Ishikawa (cell line): ENCODE data around the gene PIP4K2B.
A peak's percentile ranks its signal among the peaks of the same experiment; 100 is the strongest.

Source experiments
- CEBPB ChIP-seq: IDR thresholded peaks from 2 replicates; pipeline ENCODE4 v1.6.1; 2012
- CREB1 ChIP-seq: IDR thresholded peaks from 2 replicates; pipeline ENCODE4 v1.6.1; 2012; ENCODE audit warnings: low read depth
- EGR1 ChIP-seq: IDR thresholded peaks from 2 replicates; pipeline ENCODE4 v1.6.1; 2012
- EP300 ChIP-seq: IDR thresholded peaks from 2 replicates; pipeline ENCODE4 v1.6.1; 2012; ENCODE audit warnings: borderline replicate concordance
- NFIC ChIP-seq: IDR thresholded peaks from 2 replicates; pipeline ENCODE4 v1.6.1; 2012
- RAD21 ChIP-seq: IDR thresholded peaks from 2 replicates; pipeline ENCODE4 v1.6.1; 2012; ENCODE audit warnings: low read depth
- TAF1 ChIP-seq: IDR thresholded peaks from 2 replicates; pipeline ENCODE4 v1.6.1; 2012; ENCODE audit warnings: low read depth, mild to moderate bottlenecking
- TCF12 ChIP-seq: IDR thresholded peaks from 2 replicates; pipeline ENCODE4 v1.6.1; 2012; ENCODE audit warnings: low read depth
- TEAD4 ChIP-seq: IDR thresholded peaks from 2 replicates; pipeline ENCODE4 v1.6.1; 2012
- USF1 ChIP-seq: IDR thresholded peaks from 2 replicates; pipeline ENCODE4 v1.6.1; 2012
- YY1 ChIP-seq: IDR thresholded peaks from 2 replicates; pipeline ENCODE4 v1.6.1; 2012; ENCODE audit warnings: low read depth
- ZBTB7A ChIP-seq: IDR thresholded peaks from 2 replicates; pipeline ENCODE4 v1.6.1; 2012; ENCODE audit warnings: low read depth
- TF ChIP-seq, protein P1 (sequence below): IDR thresholded peaks from 2 replicates; pipeline ENCODE4 v1.6.1; 2012; ENCODE audit warnings: low read depth, mild to moderate bottlenecking
- TF ChIP-seq, protein P2 (sequence below): IDR thresholded peaks from 2 replicates; pipeline ENCODE4 v1.6.1; 2012

PIP4K2B gene

GRCh38 chr17:38739305-38739704 lies 60.1 kb downstream of the PIP4K2B start:
- no peak for TF ChIP-seq RAD21
- no peak for TF ChIP-seq YY1
- TF ChIP-seq CEBPB = no peak
- no peak for TF ChIP-seq TEAD4
- no peak for TF ChIP-seq TCF12
- no peak for TF ChIP-seq TAF1
- no peak for TF ChIP-seq NFIC
- no peak for TF ChIP-seq USF1

DNA sequence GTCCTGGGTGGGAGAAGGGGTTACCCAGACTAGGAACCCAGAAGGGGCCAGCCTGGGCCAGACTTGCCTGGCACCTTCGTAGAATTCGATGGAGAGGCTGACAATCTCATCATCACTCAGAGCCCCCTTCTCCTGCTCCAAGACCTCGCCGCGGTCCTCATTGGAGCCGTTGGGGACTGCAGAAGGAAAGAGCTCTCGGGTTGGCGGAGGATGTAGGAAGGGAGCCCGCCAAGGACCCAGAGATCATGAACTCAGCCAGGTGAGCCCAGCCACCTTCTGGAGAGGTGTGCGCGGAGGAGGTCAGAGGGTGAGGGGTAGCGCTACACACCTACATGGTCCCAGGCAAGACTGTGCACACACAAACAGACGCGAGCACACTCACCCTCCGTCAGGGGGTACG lies 60.7 kb downstream of the PIP4K2B start:
- no peak for TF ChIP-seq ZBTB7A

DNA sequence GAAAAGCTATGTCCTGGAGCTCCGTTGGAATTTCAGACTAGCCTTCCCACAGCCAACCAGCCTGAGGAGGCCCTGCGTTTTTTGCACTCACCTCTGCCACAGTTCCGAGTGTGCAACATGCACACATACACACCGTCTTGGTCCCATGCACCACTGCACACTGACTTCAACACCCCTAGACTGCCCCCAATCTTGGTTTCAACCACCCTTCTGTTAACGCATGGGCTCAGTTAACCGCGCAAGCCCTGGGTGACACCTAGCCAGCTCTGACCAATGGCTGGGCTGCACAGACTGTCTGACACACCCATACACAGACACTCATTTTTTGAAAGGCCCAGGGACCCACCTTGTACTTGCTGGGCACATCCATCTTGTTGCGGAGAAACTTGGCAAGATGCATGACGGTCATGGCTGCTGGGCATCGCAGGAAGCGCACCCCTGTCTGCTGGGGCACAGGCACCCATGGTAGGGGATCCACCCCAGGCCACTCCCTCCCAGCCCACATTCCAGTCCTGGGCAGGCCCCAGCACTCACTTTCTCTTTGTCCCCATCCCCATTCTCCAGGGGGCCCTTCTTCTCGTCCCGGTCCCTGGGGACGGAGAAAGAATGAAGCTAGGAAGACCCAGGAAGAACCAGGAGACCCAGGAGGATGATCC lies 61.2 kb downstream of the PIP4K2B start:
- TF ChIP-seq TCF12 (no peak), ZBTB7A (no peak), CREB1 (no peak), EGR1 (no peak)

GRCh38 chr17:38735161-38735997 lies 64.0 kb downstream of the PIP4K2B start:
- TF ChIP-seq TAF1 (no peak), RAD21 (peak; percentile 82), ZBTB7A (peak; percentile 93)

DNA sequence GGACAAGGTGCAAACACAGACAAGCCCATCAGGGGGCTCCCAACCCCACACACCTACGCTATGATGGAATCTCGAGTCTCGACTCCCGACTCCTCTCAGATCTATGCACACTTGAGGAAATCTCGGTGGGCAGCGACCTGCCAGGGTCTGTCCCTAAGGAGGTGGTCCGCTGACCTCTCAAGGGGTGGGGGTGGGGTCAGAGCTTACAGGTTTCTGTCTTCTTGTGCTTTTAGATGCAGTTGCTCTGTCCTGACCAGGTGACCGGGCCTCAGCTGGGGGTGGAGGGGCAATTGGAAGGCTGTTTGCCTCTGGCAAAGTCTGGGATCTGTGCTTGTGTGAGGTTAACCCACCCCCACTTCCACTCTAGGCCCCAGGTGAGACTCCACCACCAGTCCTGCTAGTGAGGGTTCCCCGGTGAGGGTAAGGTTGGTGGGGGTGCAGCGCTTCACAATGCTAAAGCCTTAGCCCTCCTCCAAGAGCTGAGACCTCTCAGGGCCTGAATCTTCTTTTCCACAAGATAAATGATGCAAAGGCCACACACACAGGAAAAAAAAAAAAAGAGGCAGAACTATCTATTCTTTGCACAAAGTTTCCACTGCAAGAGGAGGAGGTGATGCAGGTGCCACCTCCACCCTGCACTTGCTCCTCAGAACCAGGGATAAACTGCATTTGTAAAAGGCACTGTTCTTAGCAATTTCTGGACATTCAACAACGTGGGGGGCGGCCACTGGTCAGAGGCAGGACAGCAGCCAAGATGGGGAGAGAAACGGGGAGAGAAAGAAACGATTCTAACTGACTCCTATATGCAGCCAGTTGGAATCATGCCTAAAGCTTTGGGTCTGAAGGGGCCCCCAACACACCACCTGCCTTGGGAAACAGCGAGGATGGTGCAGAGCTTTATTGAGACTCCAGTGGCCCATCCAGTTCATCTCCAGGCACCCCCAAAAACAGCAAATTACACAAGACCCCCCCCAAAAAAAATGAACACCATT lies 65.1 kb downstream of the PIP4K2B start:
- TF ChIP-seq YY1 (no peak), TAF1 (no peak), USF1 (no peak)
- TF ChIP-seq, protein P1, sequence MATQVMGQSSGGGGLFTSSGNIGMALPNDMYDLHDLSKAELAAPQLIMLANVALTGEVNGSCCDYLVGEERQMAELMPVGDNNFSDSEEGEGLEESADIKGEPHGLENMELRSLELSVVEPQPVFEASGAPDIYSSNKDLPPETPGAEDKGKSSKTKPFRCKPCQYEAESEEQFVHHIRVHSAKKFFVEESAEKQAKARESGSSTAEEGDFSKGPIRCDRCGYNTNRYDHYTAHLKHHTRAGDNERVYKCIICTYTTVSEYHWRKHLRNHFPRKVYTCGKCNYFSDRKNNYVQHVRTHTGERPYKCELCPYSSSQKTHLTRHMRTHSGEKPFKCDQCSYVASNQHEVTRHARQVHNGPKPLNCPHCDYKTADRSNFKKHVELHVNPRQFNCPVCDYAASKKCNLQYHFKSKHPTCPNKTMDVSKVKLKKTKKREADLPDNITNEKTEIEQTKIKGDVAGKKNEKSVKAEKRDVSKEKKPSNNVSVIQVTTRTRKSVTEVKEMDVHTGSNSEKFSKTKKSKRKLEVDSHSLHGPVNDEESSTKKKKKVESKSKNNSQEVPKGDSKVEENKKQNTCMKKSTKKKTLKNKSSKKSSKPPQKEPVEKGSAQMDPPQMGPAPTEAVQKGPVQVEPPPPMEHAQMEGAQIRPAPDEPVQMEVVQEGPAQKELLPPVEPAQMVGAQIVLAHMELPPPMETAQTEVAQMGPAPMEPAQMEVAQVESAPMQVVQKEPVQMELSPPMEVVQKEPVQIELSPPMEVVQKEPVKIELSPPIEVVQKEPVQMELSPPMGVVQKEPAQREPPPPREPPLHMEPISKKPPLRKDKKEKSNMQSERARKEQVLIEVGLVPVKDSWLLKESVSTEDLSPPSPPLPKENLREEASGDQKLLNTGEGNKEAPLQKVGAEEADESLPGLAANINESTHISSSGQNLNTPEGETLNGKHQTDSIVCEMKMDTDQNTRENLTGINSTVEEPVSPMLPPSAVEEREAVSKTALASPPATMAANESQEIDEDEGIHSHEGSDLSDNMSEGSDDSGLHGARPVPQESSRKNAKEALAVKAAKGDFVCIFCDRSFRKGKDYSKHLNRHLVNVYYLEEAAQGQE = no peak

GRCh38 chr17:38733282-38733981 lies 65.9 kb downstream of the PIP4K2B start:
- TF ChIP-seq RAD21 (no peak), EGR1 (no peak), YY1 (no peak), USF1 (no peak), CEBPB (no peak), NFIC (no peak), CREB1 (no peak), EP300 (no peak), TEAD4 (no peak)
- TF ChIP-seq, protein P1 = no peak
- TF ChIP-seq, protein P2, sequence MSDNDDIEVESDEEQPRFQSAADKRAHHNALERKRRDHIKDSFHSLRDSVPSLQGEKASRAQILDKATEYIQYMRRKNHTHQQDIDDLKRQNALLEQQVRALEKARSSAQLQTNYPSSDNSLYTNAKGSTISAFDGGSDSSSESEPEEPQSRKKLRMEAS = no peak
